Esophagus (tissue), 2 donors: Measurements from ENCODE around the gene RBBP7. TPM values are rescaled to one million over a fixed set of nuclear protein-coding genes. Genes with fewer than 3 reads are reported as not detected.
A peak's percentile ranks its signal among the peaks of the same experiment; 100 is the strongest.

ENCODE experiments used
- H3K27ac ChIP-seq, 2 donors: one replicate each; pipeline ENCODE4 v1.5.1; 2013; ENCODE audit warnings: low read depth in 2 of 2, mild to moderate bottlenecking in 2 of 2, inconsistent platforms in 1 of 2, low read length in 1 of 2, moderate library complexity in 1 of 2
- H3K27me3 ChIP-seq, 2 donors: one replicate each; pipeline ENCODE4 v1.6.1; 2013; ENCODE audit warnings: low read length in 2 of 2, control low read depth in 1 of 2, mild to moderate bottlenecking in 1 of 2; ENCODE audit not compliant: insufficient read depth in 2 of 2, control insufficient read depth in 1 of 2
- H3K36me3 ChIP-seq, 2 donors: one replicate each; pipeline ENCODE4 v1.6.1; 2013; ENCODE audit warnings: low read length in 1 of 2; ENCODE audit not compliant: control insufficient read depth in 2 of 2, insufficient read depth in 2 of 2
- H3K4me1 ChIP-seq, 2 donors: one replicate each; pipeline ENCODE4 v1.6.1; 2013; ENCODE audit warnings: low read length in 1 of 2; ENCODE audit not compliant: control insufficient read depth in 2 of 2, insufficient read depth in 2 of 2
- H3K4me3 ChIP-seq, 2 donors: one replicate each; pipeline ENCODE4 v1.5.1; 2013; ENCODE audit warnings: low read length in 2 of 2, mild to moderate bottlenecking in 2 of 2, low read depth in 1 of 2, moderate library complexity in 1 of 2
- H3K9me3 ChIP-seq, 2 donors: one replicate each; pipeline ENCODE4 v1.6.1; 2013; ENCODE audit warnings: mild to moderate bottlenecking in 2 of 2, low read depth in 1 of 2, low read length in 1 of 2, moderate library complexity in 1 of 2; ENCODE audit not compliant: control insufficient read depth in 2 of 2, insufficient read depth in 1 of 2
- WGBS, 2 donors: extraction: QIAGEN DNeasy Blood & Tissue Kit; methylation state at CpG; one replicate each; pipeline ENCODE4 v1.1.7; 2013; 5-methylcytosine and 5-hydroxymethylcytosine counted together
- polyA plus RNA-seq, 2 donors: library from polyadenylated mRNA; stranded (reverse); fragments of 200-250 nt; gene quantifications; one replicate each; pipeline ENCODE4 v1.2.3, GENCODE V29; 2013
- donor health status: healthy with polysubstance abuse.
- donor health status: Bipolar disorder and iron deficiency.

Gene RBBP7
- polyA plus RNA-seq, 2 donors, result 72.0 to 87.0 TPM

GRCh38 chrX:16832301-16832700 is 37.9 kb downstream of the RBBP7 start:
- H3K27me3 ChIP-seq, result no peaks in the 10 kb centered on the region
- no peaks in the 10 kb centered on the region for H3K9me3 ChIP-seq
- peaks cover 3 to 5% of the 10 kb centered on the region in 2 donors for H3K36me3 ChIP-seq
- WGBS, 2 donors, result 83% methylated on average over 5 of the region's 5 CpGs
- H3K4me1 ChIP-seq, result no peaks in the 10 kb centered on the region
- H3K27ac ChIP-seq, result no peak overlapping the region
- no peak overlapping the region for H3K4me3 ChIP-seq

GRCh38 chrX:16828124-16828908 is 41.8 kb downstream of the RBBP7 start:
- H3K27ac ChIP-seq, result peak overlapping the region; percentile 47 to 69

GRCh38 chrX:16827225-16827624 is 42.9 kb downstream of the RBBP7 start:
- no peaks in the 10 kb centered on the region for H3K9me3 ChIP-seq
- 45 to 52% methylated on average over 2 of the region's 2 CpGs for WGBS, 2 donors
- H3K4me3 ChIP-seq, result no peak overlapping the region
- H3K4me1 ChIP-seq, result no peaks in the 10 kb centered on the region
- H3K27me3 ChIP-seq, result no peaks in the 10 kb centered on the region
- H3K27ac ChIP-seq, result no peak overlapping the region
- H3K36me3 ChIP-seq, result peaks cover 5 to 7% of the 10 kb centered on the region in 2 donors

More at GRCh38 chrX:16828124-16828908, 41.8 kb downstream of the RBBP7 start:
- 51 to 61% methylated on average over 6 of the region's 6 CpGs for WGBS, 2 donors
- Histone ChIP-seq H3K4me3 (no peak overlapping the region), H3K36me3 (peaks cover 6 to 9% of the 10 kb centered on the region in 2 donors), H3K27me3 (no peaks in the 10 kb centered on the region), H3K4me1 (no peaks in the 10 kb centered on the region), H3K9me3 (no peaks in the 10 kb centered on the region)

GRCh38 chrX:16826207-16826606 is 44.0 kb downstream of the RBBP7 start:
- no peak overlapping the region for H3K27ac ChIP-seq

GRCh38 chrX:16825264-16826035 is 44.7 kb downstream of the RBBP7 start:
- no peaks in the 10 kb centered on the region for H3K27me3 ChIP-seq
- H3K36me3 ChIP-seq, result peaks cover 4 to 5% of the 10 kb centered on the region in 2 donors
- 70 to 77% methylated on average over 8 of the region's 8 CpGs for WGBS, 2 donors
- no peaks in the 10 kb centered on the region for H3K9me3 ChIP-seq
- no peaks in the 10 kb centered on the region for H3K4me1 ChIP-seq
- no peak overlapping the region for H3K27ac ChIP-seq
- no peak overlapping the region for H3K4me3 ChIP-seq

More at GRCh38 chrX:16826207-16826606, 44.0 kb downstream of the RBBP7 start:
- Histone ChIP-seq H3K4me3 (no peak overlapping the region), H3K27me3 (no peaks in the 10 kb centered on the region), H3K36me3 (peaks cover 4 to 5% of the 10 kb centered on the region in 2 donors), H3K9me3 (no peaks in the 10 kb centered on the region), H3K4me1 (no peaks in the 10 kb centered on the region)
- WGBS, 2 donors, result 60 to 61% methylated on average over 3 of the region's 3 CpGs

GRCh38 chrX:16822723-16823122 is 47.4 kb downstream of the RBBP7 start:
- no peak overlapping the region for H3K27ac ChIP-seq
- H3K4me3 ChIP-seq, result no peak overlapping the region
- no peaks in the 10 kb centered on the region for H3K4me1 ChIP-seq
- H3K9me3 ChIP-seq, result no peaks in the 10 kb centered on the region
- no peaks in the 10 kb centered on the region for H3K27me3 ChIP-seq
- H3K36me3 ChIP-seq, result peaks cover 4 to 5% of the 10 kb centered on the region in 2 donors
- WGBS, 2 donors, result 80 to 86% methylated on average over 2 of the region's 2 CpGs

GRCh38 chrX:16819634-16820033 is 50.5 kb downstream of the RBBP7 start:
- 66 to 74% methylated on average over 5 of the region's 5 CpGs for WGBS, 2 donors
- no peak overlapping the region for H3K27ac ChIP-seq
- no peaks in the 10 kb centered on the region for H3K9me3 ChIP-seq
- peaks cover 4 to 5% of the 10 kb centered on the region in 2 donors for H3K36me3 ChIP-seq
- no peaks in the 10 kb centered on the region for H3K27me3 ChIP-seq
- no peaks in the 10 kb centered on the region for H3K4me1 ChIP-seq
- H3K4me3 ChIP-seq, result no peak overlapping the region

DNA sequence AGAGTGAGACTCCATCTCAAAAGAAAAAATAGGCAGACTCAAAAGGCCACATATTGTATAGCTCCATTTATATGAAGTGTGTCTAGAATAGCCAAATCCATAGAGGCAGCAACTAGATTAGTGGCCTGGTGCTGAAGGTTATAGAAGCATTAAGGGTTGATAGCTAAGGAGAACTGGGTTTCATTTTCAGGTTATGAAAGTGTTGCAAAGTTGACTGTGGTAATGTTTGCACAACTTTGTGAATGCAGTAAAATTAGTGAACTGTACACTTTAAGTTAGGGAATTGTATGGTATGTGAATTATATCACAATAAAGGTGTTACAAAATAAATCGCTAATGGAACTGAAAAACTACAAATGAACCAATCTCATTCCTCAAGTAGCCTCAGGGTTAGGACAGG is 55.6 kb downstream of the RBBP7 start:
- H3K27me3 ChIP-seq, result no peaks in the 10 kb centered on the region
- no peak overlapping the region for H3K4me3 ChIP-seq
- no peaks in the 10 kb centered on the region for H3K4me1 ChIP-seq
- H3K36me3 ChIP-seq, result no peaks in the 10 kb centered on the region
- H3K9me3 ChIP-seq, result no peaks in the 10 kb centered on the region
- 92 to 96% methylated on average over 1 of the region's 1 CpG for WGBS, 2 donors
- H3K27ac ChIP-seq, result no peak overlapping the region

GRCh38 chrX:16807976-16808542 is 62.1 kb downstream of the RBBP7 start:
- no peaks in the 10 kb centered on the region for H3K36me3 ChIP-seq
- H3K4me1 ChIP-seq, result no peaks in the 10 kb centered on the region
- no peak overlapping the region for H3K27ac ChIP-seq
- WGBS, 2 donors, result 33 to 39% methylated on average over 4 of the region's 4 CpGs
- H3K4me3 ChIP-seq, result peak overlapping the region in 1 of 2 donors; percentile 5
- no peaks in the 10 kb centered on the region for H3K27me3 ChIP-seq
- no peaks in the 10 kb centered on the region for H3K9me3 ChIP-seq
